ENCODE data around the gene KNG1. TPM values are rescaled to one million over a fixed set of nuclear protein-coding genes. Genes with fewer than 3 reads are reported as not detected.

Gene KNG1
- polyA plus RNA-seq, 1 experiment: not detected

- CTCF ChIA-PET: interaction anchor here (0.6 to 1.5 kb wide), 3 partner anchors 173 to 349 kb away, joined by 3 to 5 read pairs (median 5); partner anchors contain the start of gene RPL39L
- TF ChIP-seq, protein P1, sequence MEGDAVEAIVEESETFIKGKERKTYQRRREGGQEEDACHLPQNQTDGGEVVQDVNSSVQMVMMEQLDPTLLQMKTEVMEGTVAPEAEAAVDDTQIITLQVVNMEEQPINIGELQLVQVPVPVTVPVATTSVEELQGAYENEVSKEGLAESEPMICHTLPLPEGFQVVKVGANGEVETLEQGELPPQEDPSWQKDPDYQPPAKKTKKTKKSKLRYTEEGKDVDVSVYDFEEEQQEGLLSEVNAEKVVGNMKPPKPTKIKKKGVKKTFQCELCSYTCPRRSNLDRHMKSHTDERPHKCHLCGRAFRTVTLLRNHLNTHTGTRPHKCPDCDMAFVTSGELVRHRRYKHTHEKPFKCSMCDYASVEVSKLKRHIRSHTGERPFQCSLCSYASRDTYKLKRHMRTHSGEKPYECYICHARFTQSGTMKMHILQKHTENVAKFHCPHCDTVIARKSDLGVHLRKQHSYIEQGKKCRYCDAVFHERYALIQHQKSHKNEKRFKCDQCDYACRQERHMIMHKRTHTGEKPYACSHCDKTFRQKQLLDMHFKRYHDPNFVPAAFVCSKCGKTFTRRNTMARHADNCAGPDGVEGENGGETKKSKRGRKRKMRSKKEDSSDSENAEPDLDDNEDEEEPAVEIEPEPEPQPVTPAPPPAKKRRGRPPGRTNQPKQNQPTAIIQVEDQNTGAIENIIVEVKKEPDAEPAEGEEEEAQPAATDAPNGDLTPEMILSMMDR (IDR thresholded peaks at IDR 0.05; ENCODE audit: low read depth, low read length): no peak
- no peak for DNase-seq (ENCODE audit: low read depth, low spot score)
- H3K27me3 ChIP-seq (ENCODE audit: control insufficient read depth, insufficient read depth, low read length): no peaks in the 10 kb centered on the region
- no peaks in the 10 kb centered on the region for H3K9me3 ChIP-seq (ENCODE audit: control insufficient read depth, insufficient read depth, low read length)
- H3K4me3 ChIP-seq (ENCODE audit: low read depth, low read length): no peak overlapping the region
- POLR2A ChIA-PET: interaction anchor here (0.6 to 2.0 kb wide), 3 partner anchors 17 to 31 kb away, joined by 3 to 10 read pairs (median 4); no protein-coding TSS in a partner anchor
- H3K27ac ChIP-seq (ENCODE audit: low read depth, low read length): no peak overlapping the region
Observed at GRCh38 chr3:186790261-186790981, 73.3 kb downstream of the KNG1 start.

Small RNA genes within 50 kb of the gene (small RNA-seq; reads per million reads assigned to genes)
- not detected for gene RF00092 (ENCODE audit: insufficient read length, low read depth)
- not detected for gene RNU6-1105P (ENCODE audit: insufficient read length, low read depth)
- not detected for gene SNORA4 (ENCODE audit: insufficient read length, low read depth)
- gene SNORA63 (ENCODE audit: insufficient read length, low read depth): not detected
- not detected for gene SNORA81 (ENCODE audit: insufficient read length, low read depth)
- not detected for gene SNORD2 (ENCODE audit: insufficient read length, low read depth)

Other genes with a start within 250 kb of the KNG1 start
- 1.6 and 2.0 TPM in 2 replicates for gene CRYGS, start 173.0 kb upstream of the KNG1 start, polyA plus RNA-seq (2011; rRNA removed)
- 10.5 and 13.1 TPM in 2 replicates for gene TBCCD1, start 150.0 kb upstream of the KNG1 start, polyA plus RNA-seq (2011; rRNA removed)
- 43.6 and 56.2 TPM in 2 replicates for gene DNAJB11, start 146.6 kb upstream of the KNG1 start, polyA plus RNA-seq (2011; rRNA removed)
- not detected in 2 replicates for gene AHSG, start 104.3 kb upstream of the KNG1 start, polyA plus RNA-seq (2011; rRNA removed)
- not detected in 2 replicates for gene FETUB, start 77.0 kb upstream of the KNG1 start, polyA plus RNA-seq (2011; rRNA removed)
- gene HRG, start 51.3 kb upstream of the KNG1 start, polyA plus RNA-seq (2011; rRNA removed): not detected in 2 replicates
- gene EIF4A2, start 66.2 kb downstream of the KNG1 start, polyA plus RNA-seq (2011; rRNA removed): 498 and 774 TPM in 2 replicates
- gene RFC4, start 89.1 kb downstream of the KNG1 start, polyA plus RNA-seq (2011; rRNA removed): 7.3 and 9.4 TPM in 2 replicates
- gene ADIPOQ, start 125.4 kb downstream of the KNG1 start, polyA plus RNA-seq (2011; rRNA removed): not detected in 2 replicates
- gene ST6GAL1, start 213.2 kb downstream of the KNG1 start, polyA plus RNA-seq (2011; rRNA removed): 11.8 and 11.9 TPM in 2 replicates

Data from AG04450 (cell line).